Endothelial cell of hepatic sinusoid (primary cell): ENCODE measurements around the gene IPPK.

Experiments used
- in situ Hi-C: cut with HindIII; loops from 2 replicates; pipeline ENCODE4 v1.10.0; 2017; ENCODE audit warnings: low sequenced_read_pairs

Gene IPPK

GRCh38 chr9:92696619-92697018 lies 26.7 kb upstream of the IPPK start:
- in situ Hi-C loops: no loop called here

- in situ Hi-C loops: no loop called here
Measured at GRCh38 chr9:92686954-92687353, 17.0 kb upstream of the IPPK start.

- in situ Hi-C loops: no loop called here
Measured at GRCh38 chr9:92685022-92685421, 15.1 kb upstream of the IPPK start.

- in situ Hi-C loops: no loop called here
Measured at GRCh38 chr9:92682269-92682668, 12.3 kb upstream of the IPPK start.

- in situ Hi-C loops: no loop called here
Measured at GRCh38 chr9:92680166-92681119, 10.5 kb upstream of the IPPK start.

GRCh38 chr9:92679413-92680165 lies 9.7 kb upstream of the IPPK start:
- in situ Hi-C loops: no loop called here

GRCh38 chr9:92671323-92671722 lies 1.4 kb upstream of the IPPK start:
- in situ Hi-C loops: loop anchor here (5.0 kb wide), 1 partner anchor 101 kb away; no protein-coding TSS in a partner anchor

GRCh38 chr9:92669527-92669889 lies 423 bp downstream of the IPPK start:
- in situ Hi-C loops: no loop called here

- in situ Hi-C loops: no loop called here
Measured at GRCh38 chr9:92668746-92669526, 995 bp downstream of the IPPK start.

- in situ Hi-C loops: no loop called here
Measured at GRCh38 chr9:92666912-92667532, 2.9 kb downstream of the IPPK start.

- in situ Hi-C loops: no loop called here
Measured at GRCh38 chr9:92666236-92666635, 3.7 kb downstream of the IPPK start.

- in situ Hi-C loops: no loop called here
Measured at GRCh38 chr9:92665836-92666235, 4.1 kb downstream of the IPPK start.

GRCh38 chr9:92664394-92665152 lies 5.4 kb downstream of the IPPK start:
- in situ Hi-C loops: no loop called here

GRCh38 chr9:92663951-92664350 lies 6.0 kb downstream of the IPPK start:
- in situ Hi-C loops: no loop called here

- in situ Hi-C loops: no loop called here
Measured at GRCh38 chr9:92663126-92663525, 6.8 kb downstream of the IPPK start.

GRCh38 chr9:92661743-92662142 lies 8.2 kb downstream of the IPPK start:
- in situ Hi-C loops: no loop called here

- in situ Hi-C loops: no loop called here
Measured at GRCh38 chr9:92661127-92661526, 8.8 kb downstream of the IPPK start.

GRCh38 chr9:92660266-92660665 lies 9.7 kb downstream of the IPPK start:
- in situ Hi-C loops: no loop called here

GRCh38 chr9:92659601-92660000 lies 10.3 kb downstream of the IPPK start:
- in situ Hi-C loops: no loop called here

- in situ Hi-C loops: no loop called here
Measured at GRCh38 chr9:92658611-92659010, 11.3 kb downstream of the IPPK start.
